AML-193 (cell line): ENCODE results near the gene CCDC9B.

Experiments used
- DNase-seq, 2 experiments: peaks; one replicate each; lab custom pipeline; 2025; lab: John Stamatoyannopoulos, UW

The CCDC9B gene

GRCh38 chr15:40293006-40293405 is 47.7 kb downstream of the CCDC9B start:
- DNase-seq = no peak

- DNase-seq = no peak
These were observed 48.5 kb downstream of the CCDC9B start for GRCh38 chr15:40292246-40292645.

GRCh38 chr15:40290918-40291574 is 49.7 kb downstream of the CCDC9B start:
- DNase-seq = no peak

GRCh38 chr15:40290545-40290917 is 50.2 kb downstream of the CCDC9B start:
- DNase-seq = no peak

GRCh38 chr15:40289140-40289775 is 51.5 kb downstream of the CCDC9B start:
- DNase-seq = no peak

GRCh38 chr15:40287968-40288367 is 52.8 kb downstream of the CCDC9B start:
- DNase-seq = no peak

GRCh38 chr15:40287505-40287904 is 53.2 kb downstream of the CCDC9B start:
- no peak for DNase-seq

GRCh38 chr15:40286794-40287193 is 53.9 kb downstream of the CCDC9B start:
- no peak for DNase-seq

- DNase-seq = no peak
These were observed 54.6 kb downstream of the CCDC9B start for GRCh38 chr15:40286061-40286532.

- no peak for DNase-seq
These were observed 55.2 kb downstream of the CCDC9B start for GRCh38 chr15:40285554-40286011.

GRCh38 chr15:40285151-40285550 is 55.6 kb downstream of the CCDC9B start:
- DNase-seq = no peak

- no peak for DNase-seq
These were observed 57.0 kb downstream of the CCDC9B start for GRCh38 chr15:40283615-40284300.

GRCh38 chr15:40282869-40283614 is 57.7 kb downstream of the CCDC9B start, which contains the start of gene ANKRD63:
ANKRD63 (minus strand) TSS chr15:40283064; CDS start chr15:40282586, 478 bp downstream.
- DNase-seq = peak in 1 of 2 experiments; percentile 35

- DNase-seq = peak; percentile 40 to 41
These were observed 58.4 kb downstream of the CCDC9B start for GRCh38 chr15:40282147-40282868.

- DNase-seq = no peak
These were observed 59.0 kb downstream of the CCDC9B start for GRCh38 chr15:40281801-40282146.
